Measurements from ENCODE around the gene RAB33B. TPM values are rescaled to one million over a fixed set of nuclear protein-coding genes. Genes with fewer than 3 reads are reported as not detected.

Gene RAB33B
- total RNA-seq, 2 experiments from 2014 or later = 5.4 to 7.4 TPM

GRCh38 chr4:139470295-139470694 is 16.4 kb downstream of the RAB33B start:
- Mint-ChIP-seq H3K36me3 (peaks cover 37% of the 10 kb centered on the region), H3K9me3 (ENCODE audit: low read depth) (peaks cover 8% of the 10 kb centered on the region), H3K4me1 (peaks cover 2% of the 10 kb centered on the region), H3K27me3 (no peaks in the 10 kb centered on the region), H3K4me3 (no peak overlapping the region), H3K27ac (no peak overlapping the region)
- ATAC-seq = no peak
- CTCF ChIA-PET = no interaction called here
- DNase-seq = no peak

- H3K4me1 Mint-ChIP-seq = peaks cover 2% of the 10 kb centered on the region
These were observed 17.2 kb downstream of the RAB33B start for GRCh38 chr4:139470997-139471665.

GRCh38 chr4:139472852-139473251 is 18.9 kb downstream of the RAB33B start:
- H3K27me3 Mint-ChIP-seq = no peaks in the 10 kb centered on the region
- peaks cover 8% of the 10 kb centered on the region for H3K9me3 Mint-ChIP-seq (ENCODE audit: low read depth)
- ATAC-seq (no peak), DNase-seq (no peak)
- H3K4me3 Mint-ChIP-seq = no peak overlapping the region
- peaks cover 32% of the 10 kb centered on the region for H3K36me3 Mint-ChIP-seq
- no peak overlapping the region for H3K27ac Mint-ChIP-seq
- peaks cover 2% of the 10 kb centered on the region for H3K4me1 Mint-ChIP-seq
- CTCF ChIA-PET = no interaction called here

More at GRCh38 chr4:139470997-139471665, 17.2 kb downstream of the RAB33B start:
- H3K4me3 Mint-ChIP-seq = no peak overlapping the region
- H3K27ac Mint-ChIP-seq = no peak overlapping the region
- H3K9me3 Mint-ChIP-seq (ENCODE audit: low read depth) = peaks cover 8% of the 10 kb centered on the region
- no peak for DNase-seq
- H3K36me3 Mint-ChIP-seq = peaks cover 37% of the 10 kb centered on the region
- ATAC-seq = no peak
- CTCF ChIA-PET = no interaction called here
- no peaks in the 10 kb centered on the region for H3K27me3 Mint-ChIP-seq

- DNase-seq = no peak
- CTCF ChIA-PET = interaction anchor here (1.3 to 2.5 kb wide), 3 partner anchors 8 to 377 kb away, joined by 3 to 6 read pairs (median 4); no protein-coding TSS in a partner anchor
- no peak overlapping the region for H3K4me3 Mint-ChIP-seq
- peaks cover 20% of the 10 kb centered on the region for H3K36me3 Mint-ChIP-seq
- no peak for ATAC-seq
- H3K27ac Mint-ChIP-seq = no peak overlapping the region
- H3K27me3 Mint-ChIP-seq = no peaks in the 10 kb centered on the region
- peaks cover 3% of the 10 kb centered on the region for H3K9me3 Mint-ChIP-seq (ENCODE audit: low read depth)
- H3K4me1 Mint-ChIP-seq = peaks cover 2% of the 10 kb centered on the region
These were observed 22.4 kb downstream of the RAB33B start for GRCh38 chr4:139476363-139476762.

- no peak overlapping the region for H3K4me3 Mint-ChIP-seq
- no peak for DNase-seq
- no peaks in the 10 kb centered on the region for H3K27me3 Mint-ChIP-seq
- H3K27ac Mint-ChIP-seq = no peak overlapping the region
- no peaks in the 10 kb centered on the region for H3K36me3 Mint-ChIP-seq
- no peak for ATAC-seq
- H3K9me3 Mint-ChIP-seq (ENCODE audit: low read depth) = no peaks in the 10 kb centered on the region
- H3K4me1 Mint-ChIP-seq = no peaks in the 10 kb centered on the region
- CTCF ChIA-PET = no interaction called here
These were observed 27.5 kb downstream of the RAB33B start for GRCh38 chr4:139481465-139481864.

GRCh38 chr4:139483000-139483399 is 29.1 kb downstream of the RAB33B start:
- Mint-ChIP-seq H3K27me3 (no peaks in the 10 kb centered on the region), H3K36me3 (no peaks in the 10 kb centered on the region), H3K4me1 (no peaks in the 10 kb centered on the region), H3K27ac (no peak overlapping the region), H3K9me3 (ENCODE audit: low read depth) (no peaks in the 10 kb centered on the region), H3K4me3 (no peak overlapping the region)
- CTCF ChIA-PET = no interaction called here
- ATAC-seq (no peak), DNase-seq (no peak)

- Mint-ChIP-seq H3K27ac (no peak overlapping the region), H3K9me3 (ENCODE audit: low read depth) (no peaks in the 10 kb centered on the region), H3K4me3 (no peak overlapping the region), H3K27me3 (no peaks in the 10 kb centered on the region), H3K4me1 (no peaks in the 10 kb centered on the region), H3K36me3 (no peaks in the 10 kb centered on the region)
- no peak for DNase-seq
- no peak for ATAC-seq
- CTCF ChIA-PET = interaction anchor here (0.8 kb wide), 1 partner anchor 9 kb away, joined by 3 read pairs; no protein-coding TSS in a partner anchor
These were observed 30.9 kb downstream of the RAB33B start for GRCh38 chr4:139484783-139485311.

- H3K36me3 Mint-ChIP-seq = peaks cover 1% of the 10 kb centered on the region
- ATAC-seq (no peak), DNase-seq (no peak)
- H3K27me3 Mint-ChIP-seq = no peaks in the 10 kb centered on the region
- H3K4me1 Mint-ChIP-seq = no peaks in the 10 kb centered on the region
- no peaks in the 10 kb centered on the region for H3K9me3 Mint-ChIP-seq (ENCODE audit: low read depth)
- CTCF ChIA-PET = interaction anchor here (2.8 kb wide), 1 partner anchor 9 kb away, joined by 11 read pairs; no protein-coding TSS in a partner anchor
- H3K27ac Mint-ChIP-seq = no peak overlapping the region
- no peak overlapping the region for H3K4me3 Mint-ChIP-seq
These were observed 34.5 kb downstream of the RAB33B start for GRCh38 chr4:139488442-139488841.

GRCh38 chr4:139489638-139490037 is 35.7 kb downstream of the RAB33B start:
- DNase-seq = no peak
- no peak for ATAC-seq
- H3K9me3 Mint-ChIP-seq (ENCODE audit: low read depth) = no peaks in the 10 kb centered on the region
- no peaks in the 10 kb centered on the region for H3K27me3 Mint-ChIP-seq
- no peaks in the 10 kb centered on the region for H3K4me1 Mint-ChIP-seq
- no peak overlapping the region for H3K27ac Mint-ChIP-seq
- H3K36me3 Mint-ChIP-seq = peaks cover 1% of the 10 kb centered on the region
- H3K4me3 Mint-ChIP-seq = no peak overlapping the region
- CTCF ChIA-PET = no interaction called here

- DNase-seq = no peak
- H3K4me3 Mint-ChIP-seq = no peak overlapping the region
- no peak for ATAC-seq
- H3K9me3 Mint-ChIP-seq (ENCODE audit: low read depth) = no peaks in the 10 kb centered on the region
- H3K27ac Mint-ChIP-seq = no peak overlapping the region
- peaks cover 1% of the 10 kb centered on the region for H3K36me3 Mint-ChIP-seq
- CTCF ChIA-PET = no interaction called here
- H3K27me3 Mint-ChIP-seq = no peaks in the 10 kb centered on the region
- H3K4me1 Mint-ChIP-seq = no peaks in the 10 kb centered on the region
These were observed 38.5 kb downstream of the RAB33B start for GRCh38 chr4:139492429-139492828.

GRCh38 chr4:139493176-139493575 is 39.3 kb downstream of the RAB33B start:
- Mint-ChIP-seq H3K4me3 (no peak overlapping the region), H3K36me3 (peaks cover 1% of the 10 kb centered on the region), H3K27me3 (no peaks in the 10 kb centered on the region), H3K4me1 (peaks cover 5% of the 10 kb centered on the region), H3K9me3 (ENCODE audit: low read depth) (no peaks in the 10 kb centered on the region), H3K27ac (no peak overlapping the region)
- no peak for DNase-seq
- ATAC-seq = no peak
- CTCF ChIA-PET = interaction anchor here (1.0 kb wide), 1 partner anchor 11 kb away, joined by 3 read pairs; no protein-coding TSS in a partner anchor

- ATAC-seq (no peak), DNase-seq (no peak)
- CTCF ChIA-PET = interaction anchor here (2.2 to 2.6 kb wide), 2 partner anchors 11 to 31 kb away, joined by 8 to 22 read pairs; no protein-coding TSS in a partner anchor
- Mint-ChIP-seq H3K4me3 (no peak overlapping the region), H3K27me3 (no peaks in the 10 kb centered on the region), H3K27ac (no peak overlapping the region), H3K9me3 (ENCODE audit: low read depth) (no peaks in the 10 kb centered on the region), H3K36me3 (peaks cover 3% of the 10 kb centered on the region), H3K4me1 (peaks cover 12% of the 10 kb centered on the region)
These were observed 45.3 kb downstream of the RAB33B start for GRCh38 chr4:139499186-139499585.

- no peaks in the 10 kb centered on the region for H3K9me3 Mint-ChIP-seq (ENCODE audit: low read depth)
These were observed 47.2 kb downstream of the RAB33B start for GRCh38 chr4:139501117-139501516.

GRCh38 chr4:139501527-139501926 is 47.6 kb downstream of the RAB33B start:
- CTCF ChIA-PET = interaction anchor here (1.3 to 1.8 kb wide), 2 partner anchors 85 to 471 kb away, joined by 3 to 6 read pairs; no protein-coding TSS in a partner anchor
- DNase-seq = no peak
- Mint-ChIP-seq H3K36me3 (peaks cover 10% of the 10 kb centered on the region), H3K9me3 (ENCODE audit: low read depth) (no peaks in the 10 kb centered on the region), H3K27ac (no peak overlapping the region), H3K4me3 (no peak overlapping the region), H3K27me3 (no peaks in the 10 kb centered on the region), H3K4me1 (peaks cover 14% of the 10 kb centered on the region)
- no peak for ATAC-seq

More at GRCh38 chr4:139501117-139501516, 47.2 kb downstream of the RAB33B start:
- DNase-seq = no peak
- no peaks in the 10 kb centered on the region for H3K27me3 Mint-ChIP-seq
- peaks cover 9% of the 10 kb centered on the region for H3K36me3 Mint-ChIP-seq
- ATAC-seq = no peak
- H3K4me1 Mint-ChIP-seq = peaks cover 14% of the 10 kb centered on the region
- CTCF ChIA-PET = interaction anchor here (1.3 kb wide), 1 partner anchor 471 kb away, joined by 3 read pairs; no protein-coding TSS in a partner anchor
- H3K27ac Mint-ChIP-seq = no peak overlapping the region
- H3K4me3 Mint-ChIP-seq = no peak overlapping the region

All from activated CD8-positive, alpha-beta memory T cell treated with anti-CD3 and anti-CD28 coated beads, Interleukin-2, amount 10 ng/mL, durations not matched to agents 7 days and 5 days (primary cell).